Peyer's patch (tissue), 4 donors: ENCODE data around the gene PFDN6.

Experiments
- POLR2A ChIP-seq, 2 donors: fragments of 450-650 bp; IDR thresholded peaks; one replicate each; pipeline ENCODE4 v1.5.1; 2017; ENCODE audit warnings: antibody characterized with exemption in 2 of 2, mild to moderate bottlenecking in 2 of 2, moderate library complexity in 2 of 2
- TF ChIP-seq, protein P1 (sequence below), 6 experiments: fragments of 450-650 bp in 4 of 6; fragments of 200-600 bp in 2 of 6; sonication (generic) in 1 of 6; IDR thresholded peaks; one replicate each; pipeline ENCODE4 v1.5.1; 2017 to 2019; ENCODE audit warnings: antibody characterized with exemption in 6 of 6, mild to moderate bottlenecking in 3 of 6, moderate library complexity in 1 of 6

DNA sequence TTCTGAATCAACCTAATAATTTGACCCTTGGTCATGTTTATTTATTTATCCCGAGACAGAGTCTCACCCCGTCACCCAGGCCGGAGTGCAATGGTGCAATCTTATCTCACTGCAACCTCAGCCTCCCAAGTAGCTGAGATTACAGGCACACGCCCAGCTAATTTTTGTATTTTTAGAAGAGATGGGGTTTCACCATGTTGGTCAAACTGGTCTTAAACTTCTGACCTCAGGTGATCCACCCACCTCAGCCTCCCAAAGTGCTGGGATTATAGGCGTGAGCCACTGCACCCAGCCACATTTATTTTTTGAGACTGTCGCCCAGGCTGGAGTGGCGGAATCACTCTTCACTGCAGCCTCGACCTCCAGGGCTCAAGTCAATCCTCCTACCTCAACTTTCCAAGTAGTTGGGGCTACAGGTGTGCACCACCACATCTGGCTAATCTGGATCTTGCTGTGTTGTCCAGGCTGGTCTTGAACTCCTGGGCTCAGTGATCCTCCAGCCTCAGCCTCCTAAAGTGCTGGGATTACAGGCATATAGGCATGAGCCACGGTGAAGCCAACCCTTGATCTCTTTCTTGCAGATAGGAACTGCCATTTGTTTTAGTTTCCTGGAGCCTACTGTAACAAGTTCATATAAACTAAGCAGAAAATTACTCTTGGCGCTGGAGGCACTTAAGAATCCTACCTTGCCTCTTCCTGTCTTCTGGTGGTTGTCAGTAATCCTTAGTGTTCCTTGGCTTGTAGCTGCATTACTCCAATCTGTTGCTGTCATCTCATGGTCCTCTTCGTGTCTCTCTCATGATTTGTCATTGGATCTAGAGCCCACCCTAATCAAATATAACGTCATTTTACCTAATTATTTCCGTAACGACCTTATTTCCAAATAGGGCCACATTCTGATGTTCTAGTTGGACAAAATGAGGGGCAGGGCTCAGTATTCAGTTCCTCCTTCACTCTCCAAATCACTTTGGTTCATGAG lies 15.2 kb upstream of the PFDN6 start:
- TF ChIP-seq, protein P1, sequence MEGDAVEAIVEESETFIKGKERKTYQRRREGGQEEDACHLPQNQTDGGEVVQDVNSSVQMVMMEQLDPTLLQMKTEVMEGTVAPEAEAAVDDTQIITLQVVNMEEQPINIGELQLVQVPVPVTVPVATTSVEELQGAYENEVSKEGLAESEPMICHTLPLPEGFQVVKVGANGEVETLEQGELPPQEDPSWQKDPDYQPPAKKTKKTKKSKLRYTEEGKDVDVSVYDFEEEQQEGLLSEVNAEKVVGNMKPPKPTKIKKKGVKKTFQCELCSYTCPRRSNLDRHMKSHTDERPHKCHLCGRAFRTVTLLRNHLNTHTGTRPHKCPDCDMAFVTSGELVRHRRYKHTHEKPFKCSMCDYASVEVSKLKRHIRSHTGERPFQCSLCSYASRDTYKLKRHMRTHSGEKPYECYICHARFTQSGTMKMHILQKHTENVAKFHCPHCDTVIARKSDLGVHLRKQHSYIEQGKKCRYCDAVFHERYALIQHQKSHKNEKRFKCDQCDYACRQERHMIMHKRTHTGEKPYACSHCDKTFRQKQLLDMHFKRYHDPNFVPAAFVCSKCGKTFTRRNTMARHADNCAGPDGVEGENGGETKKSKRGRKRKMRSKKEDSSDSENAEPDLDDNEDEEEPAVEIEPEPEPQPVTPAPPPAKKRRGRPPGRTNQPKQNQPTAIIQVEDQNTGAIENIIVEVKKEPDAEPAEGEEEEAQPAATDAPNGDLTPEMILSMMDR (IDR thresholded peaks at IDR 0.05), result no peak
- TF ChIP-seq POLR2A (IDR thresholded peaks at IDR 0.05), result no peak
